ENCODE measurements around the gene CHID1.

The CHID1 gene

GRCh38 chr11:875769-876301, 34.8 kb downstream of the CHID1 start:
- no peak overlapping the region for H3K27ac ChIP-seq
- TF ChIP-seq CTCF (conservative IDR thresholded peaks at IDR 0.05): no peak

- TF ChIP-seq CTCF (conservative IDR thresholded peaks at IDR 0.05): no peak
Observed at GRCh38 chr11:875203-875602, 35.4 kb downstream of the CHID1 start.

GRCh38 chr11:873706-874105, 36.9 kb downstream of the CHID1 start:
- no peak overlapping the region for H3K27ac ChIP-seq
- no peak for TF ChIP-seq CTCF (conservative IDR thresholded peaks at IDR 0.05)

More at GRCh38 chr11:875203-875602, 35.4 kb downstream of the CHID1 start:
- H3K27ac ChIP-seq: no peak overlapping the region

GRCh38 chr11:872799-873198, 37.8 kb downstream of the CHID1 start:
- TF ChIP-seq CTCF (conservative IDR thresholded peaks at IDR 0.05): no peak
- no peak overlapping the region for H3K27ac ChIP-seq

- TF ChIP-seq CTCF (conservative IDR thresholded peaks at IDR 0.05): no peak
- H3K27ac ChIP-seq: no peak overlapping the region
Observed at GRCh38 chr11:871472-871871, 39.1 kb downstream of the CHID1 start.

- H3K27ac ChIP-seq: no peak overlapping the region
- no peak for TF ChIP-seq CTCF (conservative IDR thresholded peaks at IDR 0.05)
Observed at GRCh38 chr11:870418-870817, 40.2 kb downstream of the CHID1 start.

GRCh38 chr11:870127-870413, 40.5 kb downstream of the CHID1 start:
- no peak overlapping the region for H3K27ac ChIP-seq
- peak; percentile 42 for TF ChIP-seq CTCF (conservative IDR thresholded peaks at IDR 0.05)

Data from VCaP (cell line).